ENCODE results near the gene OLFM3. TPM values are rescaled to one million over a fixed set of nuclear protein-coding genes. Genes with fewer than 3 reads are reported as not detected.

Gene OLFM3
- total RNA-seq, 1 experiment from 2014 or later, result not detected

DNA sequence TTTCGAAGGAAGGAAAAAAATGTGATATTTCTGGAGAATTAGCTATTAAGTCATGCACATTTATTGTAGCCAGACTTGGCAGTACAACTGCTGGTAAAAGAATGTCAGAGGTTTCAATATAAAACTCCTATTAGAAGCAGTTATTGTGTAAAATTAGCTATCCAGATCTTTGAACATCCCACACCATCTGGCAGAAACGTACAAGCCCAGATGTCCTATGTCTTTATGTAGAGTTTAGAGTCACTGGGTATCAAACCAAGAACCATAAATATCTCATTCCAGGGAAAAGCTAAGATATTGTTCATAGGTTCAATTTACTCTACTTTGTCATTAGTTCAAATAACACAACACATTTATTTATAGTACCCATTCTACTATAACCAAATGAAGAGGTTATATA, 31.4 kb downstream of the OLFM3 start:
- no peak for DNase-seq
- H3K36me3 Mint-ChIP-seq (ENCODE audit: insufficient read depth, unreplicated experiment), result no peaks in the 10 kb centered on the region
- H3K4me3 Mint-ChIP-seq (ENCODE audit: low read depth, unreplicated experiment), result no peak overlapping the region
- no peak overlapping the region for H3K27ac Mint-ChIP-seq (ENCODE audit: unreplicated experiment)
- H3K4me1 Mint-ChIP-seq (ENCODE audit: low read depth, unreplicated experiment), result no peaks in the 10 kb centered on the region
- CTCF ChIA-PET, result no interaction called here
- intact Hi-C loops (cut with micrococcal nuclease; ENCODE audit: unreplicated experiment), result no loop called here
- no TSS peak for BruUV-seq (replicated peaks)
- peaks cover 3% of the 10 kb centered on the region for H3K9me3 Mint-ChIP-seq (ENCODE audit: low read depth, unreplicated experiment)
- no peak for TF ChIP-seq CTCF (IDR thresholded peaks at IDR 0.05; ENCODE audit: unreplicated experiment)
- H3K27me3 Mint-ChIP-seq (ENCODE audit: unreplicated experiment), result no peaks in the 10 kb centered on the region

GRCh38 chr1:101964708-101965107, 32.0 kb downstream of the OLFM3 start:
- CTCF ChIA-PET, result no interaction called here
- no peak overlapping the region for H3K4me3 Mint-ChIP-seq (ENCODE audit: low read depth, unreplicated experiment)
- intact Hi-C loops (cut with micrococcal nuclease; ENCODE audit: unreplicated experiment), result no loop called here
- no TSS peak for BruUV-seq (replicated peaks)
- DNase-seq, result no peak
- H3K27ac Mint-ChIP-seq (ENCODE audit: unreplicated experiment), result no peak overlapping the region
- H3K36me3 Mint-ChIP-seq (ENCODE audit: insufficient read depth, unreplicated experiment), result no peaks in the 10 kb centered on the region
- no peaks in the 10 kb centered on the region for H3K27me3 Mint-ChIP-seq (ENCODE audit: unreplicated experiment)
- peaks cover 3% of the 10 kb centered on the region for H3K9me3 Mint-ChIP-seq (ENCODE audit: low read depth, unreplicated experiment)
- H3K4me1 Mint-ChIP-seq (ENCODE audit: low read depth, unreplicated experiment), result no peaks in the 10 kb centered on the region
- no peak for TF ChIP-seq CTCF (IDR thresholded peaks at IDR 0.05; ENCODE audit: unreplicated experiment)

GRCh38 chr1:101960142-101960541, 36.6 kb downstream of the OLFM3 start:
- Mint-ChIP-seq H3K4me3 (ENCODE audit: low read depth, unreplicated experiment) (no peak overlapping the region), H3K27ac (ENCODE audit: unreplicated experiment) (no peak overlapping the region), H3K9me3 (ENCODE audit: low read depth, unreplicated experiment) (no peaks in the 10 kb centered on the region), H3K36me3 (ENCODE audit: insufficient read depth, unreplicated experiment) (no peaks in the 10 kb centered on the region), H3K27me3 (ENCODE audit: unreplicated experiment) (no peaks in the 10 kb centered on the region), H3K4me1 (ENCODE audit: low read depth, unreplicated experiment) (no peaks in the 10 kb centered on the region)
- no TSS peak for BruUV-seq (replicated peaks)
- CTCF ChIA-PET, result no interaction called here
- no peak for DNase-seq
- TF ChIP-seq CTCF (IDR thresholded peaks at IDR 0.05; ENCODE audit: unreplicated experiment), result no peak
- intact Hi-C loops (cut with micrococcal nuclease; ENCODE audit: unreplicated experiment), result no loop called here

- intact Hi-C loops (cut with micrococcal nuclease; ENCODE audit: unreplicated experiment), result no loop called here
- CTCF ChIA-PET, result no interaction called here
- no peak for DNase-seq
- H3K36me3 Mint-ChIP-seq (ENCODE audit: insufficient read depth, unreplicated experiment), result no peaks in the 10 kb centered on the region
- no peak for TF ChIP-seq CTCF (IDR thresholded peaks at IDR 0.05; ENCODE audit: unreplicated experiment)
- no peak overlapping the region for H3K27ac Mint-ChIP-seq (ENCODE audit: unreplicated experiment)
- BruUV-seq (replicated peaks), result no TSS peak
- no peaks in the 10 kb centered on the region for H3K9me3 Mint-ChIP-seq (ENCODE audit: low read depth, unreplicated experiment)
- no peak overlapping the region for H3K4me3 Mint-ChIP-seq (ENCODE audit: low read depth, unreplicated experiment)
- H3K27me3 Mint-ChIP-seq (ENCODE audit: unreplicated experiment), result no peaks in the 10 kb centered on the region
- H3K4me1 Mint-ChIP-seq (ENCODE audit: low read depth, unreplicated experiment), result no peaks in the 10 kb centered on the region
These were observed 37.3 kb downstream of the OLFM3 start for GRCh38 chr1:101959456-101959855.

GRCh38 chr1:101957771-101958170, 39.0 kb downstream of the OLFM3 start:
- CTCF ChIA-PET, result no interaction called here
- no TSS peak for BruUV-seq (replicated peaks)

More at GRCh38 chr1:101957771-101958170, 39.0 kb downstream of the OLFM3 start:
- DNase-seq, result no peak
- no peak overlapping the region for H3K4me3 Mint-ChIP-seq (ENCODE audit: low read depth, unreplicated experiment)
- intact Hi-C loops (cut with micrococcal nuclease; ENCODE audit: unreplicated experiment), result no loop called here
- H3K9me3 Mint-ChIP-seq (ENCODE audit: low read depth, unreplicated experiment), result no peaks in the 10 kb centered on the region
- H3K27ac Mint-ChIP-seq (ENCODE audit: unreplicated experiment), result no peak overlapping the region
- H3K36me3 Mint-ChIP-seq (ENCODE audit: insufficient read depth, unreplicated experiment), result no peaks in the 10 kb centered on the region
- TF ChIP-seq CTCF (IDR thresholded peaks at IDR 0.05; ENCODE audit: unreplicated experiment), result no peak
- no peaks in the 10 kb centered on the region for H3K4me1 Mint-ChIP-seq (ENCODE audit: low read depth, unreplicated experiment)
- no peaks in the 10 kb centered on the region for H3K27me3 Mint-ChIP-seq (ENCODE audit: unreplicated experiment)
